GM19351 (cell line): Measurements from ENCODE around the gene CC2D2A.
"Not testable (repeated sequence)": the region's sequence is repeated elsewhere in the genome, so short reads cannot be mapped to it uniquely, and the experiment has no call there.

Source experiments
- ATAC-seq: cut with Tn5 transposase; IDR thresholded peaks from one replicate; pipeline ENCODE4 v1.9.1; 2021; ENCODE audit warnings: mild to moderate bottlenecking, moderate library complexity; ENCODE audit not compliant: unreplicated experiment

CC2D2A gene

DNA sequence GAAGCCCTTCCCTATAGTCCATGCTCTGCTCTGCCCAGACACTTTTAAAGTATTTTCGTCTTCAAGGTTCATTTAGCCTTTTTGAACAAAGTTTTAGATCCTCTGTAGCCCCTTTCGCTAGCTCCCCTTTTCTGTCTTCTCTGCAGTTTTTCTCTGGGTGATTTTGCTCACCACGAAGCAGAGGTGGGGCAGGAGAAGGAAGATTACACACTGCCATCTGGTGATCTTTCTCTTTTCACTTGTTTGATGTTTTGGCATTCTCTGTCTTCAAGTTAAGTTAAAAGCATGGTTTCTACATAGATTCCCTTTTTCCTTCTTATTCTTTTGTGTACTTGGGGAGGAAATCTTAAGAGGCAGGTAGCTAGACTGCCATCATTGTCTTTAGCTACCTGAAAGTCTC is 43.9 kb downstream of the CC2D2A start:
- ATAC-seq = no peak

DNA sequence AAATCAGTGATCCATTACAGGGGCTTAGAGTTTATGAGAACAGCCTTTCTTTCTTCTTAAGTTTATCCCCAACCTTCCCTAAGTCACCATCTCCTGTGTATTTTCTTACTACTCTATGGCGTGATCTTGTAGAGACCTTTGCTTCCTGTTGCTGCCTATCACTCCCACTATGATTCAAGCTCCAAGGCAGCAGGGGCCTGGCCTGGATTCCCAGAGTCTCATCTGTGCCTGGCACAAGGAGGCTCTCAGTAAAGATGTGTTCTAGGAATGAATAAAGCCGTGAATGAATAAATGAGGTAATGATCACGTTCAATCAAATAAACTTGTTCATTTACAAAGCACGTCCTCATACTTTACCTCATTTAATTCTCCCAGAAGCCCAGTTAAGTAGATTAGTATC is 45.4 kb downstream of the CC2D2A start:
- no peak for ATAC-seq

DNA sequence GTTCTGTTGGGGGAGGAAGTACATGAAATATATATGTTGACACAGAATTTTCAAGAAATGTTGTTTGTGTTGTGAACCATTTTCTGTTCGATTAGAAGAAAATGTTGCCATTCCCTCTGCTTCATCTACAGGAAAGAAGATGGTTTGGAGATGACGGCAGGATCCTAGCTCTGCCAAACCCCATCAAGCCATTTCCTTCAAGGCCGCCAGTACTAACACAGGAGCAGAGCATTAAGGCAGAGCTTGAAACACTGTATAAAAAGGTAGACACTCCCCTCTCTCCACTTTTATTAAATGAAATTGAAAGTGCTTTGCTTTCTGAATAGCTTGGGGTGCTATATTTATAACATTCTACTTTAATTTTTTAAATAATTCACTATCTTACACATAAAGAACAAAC is 46.8 kb downstream of the CC2D2A start:
- no peak for ATAC-seq

GRCh38 chr4:15517681-15518080 is 48.0 kb downstream of the CC2D2A start:
- ATAC-seq = not testable (repeated sequence)

DNA sequence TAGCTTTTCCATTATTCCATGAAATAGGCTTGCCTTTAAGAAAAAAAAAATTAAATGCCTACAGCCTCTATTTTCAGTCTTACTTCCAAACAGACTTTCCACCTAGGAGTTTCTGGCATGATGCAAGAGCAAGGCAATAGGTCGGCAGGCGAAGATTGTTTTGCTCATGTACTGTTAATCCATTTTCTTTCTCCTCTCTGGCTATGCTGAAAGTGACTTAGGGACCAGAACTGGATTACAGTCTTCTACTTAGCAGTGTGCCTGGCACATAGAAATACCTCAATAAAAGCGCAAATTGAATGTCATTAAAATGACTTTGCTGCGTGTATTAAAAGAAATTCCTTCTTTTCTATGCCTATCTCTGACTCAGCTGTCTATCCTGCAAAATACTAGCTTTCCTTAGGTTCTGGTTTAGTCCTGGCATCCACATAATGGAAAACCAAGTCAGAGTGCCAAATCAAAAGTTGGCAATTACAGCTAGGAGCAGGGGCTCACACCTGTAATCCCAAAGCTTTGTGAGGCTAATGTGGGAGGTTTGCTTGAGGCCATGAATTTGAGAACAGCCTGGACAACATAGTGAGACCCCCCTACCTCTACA is 51.9 kb downstream of the CC2D2A start:
- no peak for ATAC-seq

DNA sequence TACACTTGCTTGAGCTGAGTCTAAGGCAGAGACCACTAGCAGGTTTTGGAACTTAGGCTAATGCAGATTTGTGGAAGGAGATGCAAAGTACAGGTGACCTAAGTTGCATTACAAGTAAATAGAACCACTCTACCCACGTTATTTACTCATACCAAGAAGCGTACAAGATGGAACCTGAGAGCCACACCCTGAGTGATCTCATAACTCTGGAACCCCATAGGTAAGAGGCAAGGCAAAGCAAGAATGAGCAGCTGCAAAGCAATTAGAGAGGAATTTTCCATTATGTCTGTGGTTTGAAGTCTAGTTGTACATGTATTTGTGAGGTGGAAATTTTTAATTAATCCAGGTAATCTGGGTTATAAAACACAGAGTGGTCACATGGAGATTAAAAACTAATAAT is 55.4 kb downstream of the CC2D2A start:
- peak; percentile 55 for ATAC-seq

DNA sequence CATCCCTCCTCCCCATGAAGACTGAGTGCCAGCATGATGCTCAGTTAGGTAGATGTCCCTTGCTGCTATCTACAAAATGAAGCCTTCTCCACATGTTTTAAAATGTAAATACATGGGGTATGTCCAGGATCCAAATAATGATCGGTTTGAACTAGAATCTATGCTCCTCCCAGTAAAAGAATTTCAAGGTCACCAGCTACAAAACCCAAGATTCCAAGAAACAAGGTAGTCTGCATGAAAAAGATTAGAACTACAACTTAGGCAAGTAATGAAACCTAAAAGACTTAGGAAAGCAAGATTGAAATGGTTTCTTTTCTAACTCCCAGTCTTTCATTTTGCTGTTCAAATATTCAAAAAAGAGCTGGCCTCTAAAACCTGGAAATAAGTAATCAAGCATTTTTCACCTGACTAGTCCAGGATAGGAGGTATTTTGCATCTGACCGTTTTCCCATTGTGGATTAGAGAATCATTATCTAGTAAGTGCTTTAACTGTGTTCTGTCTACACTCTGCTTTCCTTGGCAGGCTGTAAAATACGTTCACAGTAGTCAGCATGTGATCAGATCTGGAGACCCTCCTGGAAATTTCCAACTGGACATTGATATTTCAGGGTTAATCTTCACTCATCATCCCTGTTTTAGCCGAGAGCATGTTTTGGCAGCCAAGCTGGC is 57.4 kb downstream of the CC2D2A start:
- ATAC-seq = no peak

- ATAC-seq = no peak
These were observed 62.1 kb downstream of the CC2D2A start for GRCh38 chr4:15531792-15532191.

GRCh38 chr4:15533817-15534216 is 64.1 kb downstream of the CC2D2A start:
- ATAC-seq = no peak

GRCh38 chr4:15535599-15535998 is 65.9 kb downstream of the CC2D2A start:
- no peak for ATAC-seq

GRCh38 chr4:15536552-15537499 is 67.1 kb downstream of the CC2D2A start:
- ATAC-seq = no peak

GRCh38 chr4:15541941-15542340 is 72.3 kb downstream of the CC2D2A start:
- no peak for ATAC-seq

DNA sequence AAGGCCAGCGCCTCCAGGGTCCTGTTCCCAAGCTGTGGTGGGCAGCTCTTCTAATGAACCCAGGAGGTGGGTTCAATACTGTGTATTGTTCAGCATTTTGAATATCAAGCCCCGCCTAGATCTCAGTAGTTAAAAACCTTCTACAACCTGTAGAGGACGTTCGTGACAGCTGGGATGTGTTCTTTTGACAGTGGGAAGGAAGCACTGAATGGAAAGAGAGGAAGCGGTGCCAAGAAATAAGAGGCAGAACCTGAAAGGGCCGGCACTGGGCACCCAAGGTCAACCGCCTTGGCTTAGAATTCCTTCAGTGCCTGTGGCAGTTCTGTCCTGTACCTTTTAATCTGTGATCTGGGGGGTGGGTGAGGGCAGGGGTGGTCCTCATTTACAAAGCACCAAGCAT is 73.1 kb downstream of the CC2D2A start:
- ATAC-seq = no peak

- ATAC-seq = no peak
These were observed 74.0 kb downstream of the CC2D2A start for GRCh38 chr4:15543537-15544247.

GRCh38 chr4:15544248-15544729 is 74.6 kb downstream of the CC2D2A start:
- ATAC-seq = no peak

DNA sequence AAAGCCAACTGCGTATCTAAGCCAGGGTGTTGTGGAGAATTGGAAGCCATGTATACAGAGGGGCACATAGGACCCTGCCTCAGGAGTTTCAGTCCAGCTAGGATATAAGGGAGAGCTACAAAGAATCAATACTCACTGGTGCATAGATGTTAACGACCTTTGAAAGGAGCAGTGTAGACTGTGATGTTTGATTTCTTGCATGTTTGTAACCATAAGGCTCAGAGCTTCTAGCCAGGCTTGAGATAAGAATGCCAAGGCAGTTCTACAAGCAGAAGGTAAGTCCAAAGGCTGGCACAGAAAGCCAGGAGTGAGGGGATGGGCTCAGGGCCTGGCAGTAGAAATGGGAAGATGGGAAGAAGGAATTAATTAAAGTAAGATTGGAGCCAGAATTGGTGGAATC is 75.7 kb downstream of the CC2D2A start:
- ATAC-seq = no peak

- ATAC-seq = peak; percentile 91
These were observed 77.7 kb downstream of the CC2D2A start for GRCh38 chr4:15547392-15547791.

GRCh38 chr4:15550491-15550890 is 80.8 kb downstream of the CC2D2A start:
- ATAC-seq = no peak

- ATAC-seq = no peak
These were observed 82.2 kb downstream of the CC2D2A start for GRCh38 chr4:15551740-15552446.
